ENCODE measurements around the gene NIBAN1.
"Not testable (repeated sequence)": the region's sequence is repeated elsewhere in the genome, so short reads cannot be mapped to it uniquely, and the experiment has no call there.

NIBAN1 gene

GRCh38 chr1:184972315-184973055 is 1.8 kb downstream of the NIBAN1 start:
- no peak for DNase-seq

- DNase-seq: peak; percentile 39
Measured at GRCh38 chr1:184971522-184972265, 2.6 kb downstream of the NIBAN1 start.

GRCh38 chr1:184970691-184971161 is 3.6 kb downstream of the NIBAN1 start:
- peak; percentile 73 for DNase-seq

- DNase-seq: no peak
Measured at GRCh38 chr1:184966989-184967388, 7.3 kb downstream of the NIBAN1 start.

- no peak for DNase-seq
Measured at GRCh38 chr1:184965944-184966860, 8.1 kb downstream of the NIBAN1 start.

GRCh38 chr1:184965439-184965838 is 8.9 kb downstream of the NIBAN1 start:
- no peak for DNase-seq

GRCh38 chr1:184959626-184960025 is 14.7 kb downstream of the NIBAN1 start:
- DNase-seq: no peak

GRCh38 chr1:184958554-184959353 is 15.6 kb downstream of the NIBAN1 start:
- DNase-seq: no peak

GRCh38 chr1:184957901-184958300 is 16.4 kb downstream of the NIBAN1 start:
- not testable (repeated sequence) for DNase-seq

- DNase-seq: no peak
Measured at GRCh38 chr1:184956999-184957700, 17.2 kb downstream of the NIBAN1 start.

- DNase-seq: peak; percentile 46
Measured at GRCh38 chr1:184954232-184954995, 19.9 kb downstream of the NIBAN1 start.

GRCh38 chr1:184953600-184954219 is 20.6 kb downstream of the NIBAN1 start:
- DNase-seq: peak; percentile 82

- DNase-seq: no peak
Measured at GRCh38 chr1:184952428-184952827, 21.9 kb downstream of the NIBAN1 start.

- DNase-seq: no peak
Measured at GRCh38 chr1:184951788-184952187, 22.5 kb downstream of the NIBAN1 start.

- DNase-seq: no peak
Measured at GRCh38 chr1:184950906-184951305, 23.4 kb downstream of the NIBAN1 start.

GRCh38 chr1:184950227-184950626 is 24.1 kb downstream of the NIBAN1 start:
- DNase-seq: no peak

GRCh38 chr1:184947497-184948256 is 26.6 kb downstream of the NIBAN1 start:
- no peak for DNase-seq

GRCh38 chr1:184945678-184946412 is 28.5 kb downstream of the NIBAN1 start:
- peak; percentile 90 for DNase-seq

- DNase-seq: peak; percentile 84
Measured at GRCh38 chr1:184945029-184945428, 29.3 kb downstream of the NIBAN1 start.

All from inflammatory macrophage treated with lipopolysaccharide for 4 hours (primary cell).